ENCODE results near the gene SLC30A10. TPM values are rescaled to one million over a fixed set of nuclear protein-coding genes. Genes with fewer than 3 reads are reported as not detected.

SLC30A10 gene
- total and polyA plus RNA-seq, 2 donors (not counting 1 experiment from before 2014, with no cell fraction given) = 0.06 TPM; not detected in 1

GRCh38 chr1:219900201-219900600 is 28.2 kb downstream of the SLC30A10 start:
- H3K27me3 ChIP-seq (replicated peaks in 1 of 4; ENCODE audit: control extremely low read depth in 1 of 4, control insufficient read depth in 3 of 4, insufficient read depth in 4 of 4, low read length in 3 of 4) = no peaks in the 10 kb centered on the region
- H3K36me3 ChIP-seq (replicated peaks in 1 of 2; ENCODE audit: control extremely low read depth in 1 of 2, control insufficient read depth in 1 of 2, extremely low read depth in 1 of 2, insufficient read depth in 2 of 2, low read length in 1 of 2) = no peaks in the 10 kb centered on the region
- POLR2A ChIA-PET = no interaction called here
- H3K9me3 Mint-ChIP-seq (ENCODE audit: insufficient read depth) = no peaks in the 10 kb centered on the region
- CTCF ChIA-PET = no interaction called here
- H3K4me1 ChIP-seq (ENCODE audit: control insufficient read depth in 2 of 2, insufficient read depth in 2 of 2, low read length in 2 of 2) = no peaks in the 10 kb centered on the region
- no peak for TF ChIP-seq CTCF (IDR thresholded peaks at IDR 0.05)
- TF ChIP-seq EZH2 (IDR thresholded peaks at IDR 0.05; ENCODE audit: borderline replicate concordance, insufficient read depth, low read depth, low read length, poor library complexity, severe bottlenecking) = no peak
- H3K4me1 Mint-ChIP-seq = no peaks in the 10 kb centered on the region
- no peak overlapping the region for H3K27ac Mint-ChIP-seq
- no peak overlapping the region for H3K4me3 Mint-ChIP-seq
- H3K27ac ChIP-seq (ENCODE audit: low read length in 2 of 2) = no peak overlapping the region
- no peak overlapping the region for H2AFZ ChIP-seq (ENCODE audit: insufficient read depth, low read depth, low read length, poor library complexity, severe bottlenecking)
- H3K27me3 Mint-ChIP-seq = peaks cover 12% of the 10 kb centered on the region
- no peak overlapping the region for H3K4me2 ChIP-seq (replicated peaks; ENCODE audit: low read depth, low read length, poor library complexity, severe bottlenecking)
- WGBS (ENCODE audit: insufficient coverage) = no CpG with 5 or more reads among the region's 1 CpG
- H3K9ac ChIP-seq (ENCODE audit: low read length) = no peak overlapping the region
- ATAC-seq (ENCODE audit: low read depth) (no peak), DNase-seq (no peak)
- no peaks in the 10 kb centered on the region for H3K9me3 ChIP-seq (ENCODE audit: control extremely low read depth in 1 of 3, control insufficient read depth in 2 of 3, insufficient read depth in 1 of 3, low read length in 2 of 3)
- H3K79me2 ChIP-seq (ENCODE audit: control insufficient read depth, insufficient read depth, low read length) = no peaks in the 10 kb centered on the region
- H3K4me3 ChIP-seq (ENCODE audit: control extremely low read depth in 1 of 5, extremely low read depth in 1 of 5, insufficient read depth in 1 of 5, low read depth in 2 of 5, low read length in 4 of 5) = no peak overlapping the region
- H4K20me1 ChIP-seq (ENCODE audit: control insufficient read depth, insufficient read depth, low read length, poor library complexity, severe bottlenecking) = no peaks in the 10 kb centered on the region
- intact Hi-C loops (cut with micrococcal nuclease) = no loop called here

DNA sequence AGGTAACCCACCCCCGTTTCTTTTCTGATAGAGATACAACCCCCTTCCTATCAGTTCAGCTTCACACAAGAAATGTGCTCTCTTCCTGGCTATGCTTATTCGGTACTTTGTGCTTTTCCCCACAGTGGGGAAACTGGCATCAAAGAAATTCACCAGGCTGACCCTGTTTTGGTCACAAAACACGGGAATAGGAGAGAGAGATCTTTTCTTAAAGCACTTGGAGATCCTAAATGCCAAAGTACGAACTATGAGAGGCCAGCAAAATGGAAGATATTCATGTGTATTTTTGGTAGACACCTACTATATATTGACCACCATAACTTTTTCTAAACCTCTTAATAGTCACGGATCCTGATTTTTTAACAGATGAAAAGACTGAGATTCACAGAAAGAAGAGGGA is 30.0 kb downstream of the SLC30A10 start:
- H3K9me3 ChIP-seq (ENCODE audit: control extremely low read depth in 1 of 3, control insufficient read depth in 2 of 3, insufficient read depth in 1 of 3, low read length in 2 of 3) = no peaks in the 10 kb centered on the region
- H3K36me3 ChIP-seq (replicated peaks in 1 of 2; ENCODE audit: control extremely low read depth in 1 of 2, control insufficient read depth in 1 of 2, extremely low read depth in 1 of 2, insufficient read depth in 2 of 2, low read length in 1 of 2) = no peaks in the 10 kb centered on the region
- no peak overlapping the region for H2AFZ ChIP-seq (ENCODE audit: insufficient read depth, low read depth, low read length, poor library complexity, severe bottlenecking)
- intact Hi-C loops (cut with micrococcal nuclease) = no loop called here
- CTCF ChIA-PET = no interaction called here
- POLR2A ChIA-PET = no interaction called here
- H4K20me1 ChIP-seq (ENCODE audit: control insufficient read depth, insufficient read depth, low read length, poor library complexity, severe bottlenecking) = no peaks in the 10 kb centered on the region
- H3K4me1 Mint-ChIP-seq = no peaks in the 10 kb centered on the region
- 97% methylated on average over 3 of the region's 5 CpGs for WGBS (ENCODE audit: insufficient coverage)
- no peaks in the 10 kb centered on the region for H3K9me3 Mint-ChIP-seq (ENCODE audit: insufficient read depth)
- TF ChIP-seq CTCF (IDR thresholded peaks at IDR 0.05) (no peak), EZH2 (IDR thresholded peaks at IDR 0.05; ENCODE audit: borderline replicate concordance, insufficient read depth, low read depth, low read length, poor library complexity, severe bottlenecking) (no peak)
- H3K27me3 ChIP-seq (replicated peaks in 1 of 4; ENCODE audit: control extremely low read depth in 1 of 4, control insufficient read depth in 3 of 4, insufficient read depth in 4 of 4, low read length in 3 of 4) = no peaks in the 10 kb centered on the region
- no peak overlapping the region for H3K4me2 ChIP-seq (replicated peaks; ENCODE audit: low read depth, low read length, poor library complexity, severe bottlenecking)
- no peaks in the 10 kb centered on the region for H3K79me2 ChIP-seq (ENCODE audit: control insufficient read depth, insufficient read depth, low read length)
- no peak overlapping the region for H3K4me3 Mint-ChIP-seq
- peaks cover 15% of the 10 kb centered on the region for H3K27me3 Mint-ChIP-seq
- H3K4me3 ChIP-seq (ENCODE audit: control extremely low read depth in 1 of 5, extremely low read depth in 1 of 5, insufficient read depth in 1 of 5, low read depth in 2 of 5, low read length in 4 of 5) = no peak overlapping the region
- no peak overlapping the region for H3K27ac ChIP-seq (ENCODE audit: low read length in 2 of 2)
- no peak for DNase-seq
- H3K9ac ChIP-seq (ENCODE audit: low read length) = no peak overlapping the region
- no peak for ATAC-seq (ENCODE audit: low read depth)
- no peak overlapping the region for H3K27ac Mint-ChIP-seq
- H3K4me1 ChIP-seq (ENCODE audit: control insufficient read depth in 2 of 2, insufficient read depth in 2 of 2, low read length in 2 of 2) = no peaks in the 10 kb centered on the region
